Nephron (organoid): Measurements from ENCODE around the gene SUGP2.

Experiments used
- H3K27ac Mint-ChIP-seq, 3 experiments: 2 replicates each; pipeline ENCODE4 v1.8.0; 2020; ENCODE audit warnings: mixed read lengths in 3 of 3, mild to moderate bottlenecking in 2 of 3, moderate library complexity in 1 of 3
- H3K27me3 Mint-ChIP-seq: 2 replicates; pipeline ENCODE4 v1.8.0; 2021; ENCODE audit warnings: low read depth, mild to moderate bottlenecking, moderate library complexity, mixed read lengths
- H3K36me3 Mint-ChIP-seq: 2 replicates; pipeline ENCODE4 v1.8.0; 2020; ENCODE audit warnings: low read depth, mixed read lengths
- H3K4me1 Mint-ChIP-seq: 2 replicates; pipeline ENCODE4 v1.8.0; 2020; ENCODE audit warnings: mixed read lengths
- H3K4me3 Mint-ChIP-seq, 3 experiments: 2 replicates each; pipeline ENCODE4 v1.8.0; 2020; ENCODE audit warnings: mild to moderate bottlenecking in 3 of 3, mixed read lengths in 3 of 3, moderate library complexity in 2 of 3
- H3K9me3 Mint-ChIP-seq: 2 replicates; pipeline ENCODE4 v1.8.0; 2020; ENCODE audit warnings: mixed read lengths
- TF ChIP-seq, protein P1 (sequence below), 3 experiments: fragments of 200-600 bp; sonication (generic); IDR thresholded peaks; one replicate each; pipeline ENCODE4 v1.5.0; 2021; ENCODE audit warnings: antibody characterized with exemption in 3 of 3; ENCODE audit not compliant: unreplicated experiment in 3 of 3

SUGP2 gene

DNA sequence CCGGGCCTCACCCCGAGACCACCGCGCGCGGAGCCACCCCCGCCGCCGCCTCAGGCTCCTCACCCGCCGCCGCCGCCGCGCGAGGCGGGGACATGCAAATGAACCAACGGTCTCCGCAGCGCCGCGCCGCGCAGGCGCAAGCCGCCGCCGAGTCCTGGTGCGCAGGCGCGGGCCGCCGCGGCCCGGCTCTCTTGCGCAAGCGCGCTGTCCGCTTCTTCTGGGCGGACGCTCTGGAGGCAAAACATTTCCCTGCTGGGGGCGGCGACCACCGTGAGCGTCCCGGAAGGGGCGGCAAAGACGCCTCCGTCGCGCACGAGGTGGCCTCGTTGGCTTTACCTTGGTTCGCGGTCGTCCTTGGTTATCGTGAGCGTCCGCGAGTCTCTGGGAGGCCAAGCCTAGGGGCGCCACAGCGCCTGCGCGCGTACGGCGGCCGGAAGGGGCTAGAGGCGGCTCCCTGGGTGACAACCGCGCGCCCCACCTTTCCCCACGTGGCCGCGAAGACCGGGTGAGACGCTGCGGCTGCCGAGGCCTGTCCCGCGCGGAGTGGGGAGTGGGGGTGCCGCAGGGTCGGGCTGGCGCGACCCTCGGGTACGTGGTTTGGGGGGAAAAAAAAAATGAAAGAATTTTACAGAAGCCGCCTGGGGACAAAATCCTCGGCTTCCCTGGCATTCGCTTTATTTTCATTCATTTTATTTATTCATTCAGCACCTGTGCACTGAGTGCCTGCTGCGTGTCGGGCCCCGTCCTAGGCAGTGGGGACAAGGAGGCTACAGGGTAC is at the start of gene SUGP2, which contains the start of gene ARMC6:
Gene SUGP2 (minus strand): TSS at position 92 of the 778 bp plus-strand sequence. CDS start 2,446 bp downstream, outside the sequence.
Gene ARMC6 (plus strand): TSS at position 178 of the 778 bp plus-strand sequence. CDS start 607 bp downstream, outside the sequence.
- Mint-ChIP-seq H3K27ac (peak within 1 kb of the TSS; percentile 94 to 99 (median 98)), H3K9me3 (no peaks in the 10 kb centered on the region), H3K36me3 (peaks cover 41% of the 10 kb centered on the region), H3K4me3 (peak within 1 kb of the TSS; percentile 95 to 98 (median 97)), H3K4me1 (peaks cover 15% of the 10 kb centered on the region), H3K27me3 (no peaks in the 10 kb centered on the region)
- TF ChIP-seq, protein P1, sequence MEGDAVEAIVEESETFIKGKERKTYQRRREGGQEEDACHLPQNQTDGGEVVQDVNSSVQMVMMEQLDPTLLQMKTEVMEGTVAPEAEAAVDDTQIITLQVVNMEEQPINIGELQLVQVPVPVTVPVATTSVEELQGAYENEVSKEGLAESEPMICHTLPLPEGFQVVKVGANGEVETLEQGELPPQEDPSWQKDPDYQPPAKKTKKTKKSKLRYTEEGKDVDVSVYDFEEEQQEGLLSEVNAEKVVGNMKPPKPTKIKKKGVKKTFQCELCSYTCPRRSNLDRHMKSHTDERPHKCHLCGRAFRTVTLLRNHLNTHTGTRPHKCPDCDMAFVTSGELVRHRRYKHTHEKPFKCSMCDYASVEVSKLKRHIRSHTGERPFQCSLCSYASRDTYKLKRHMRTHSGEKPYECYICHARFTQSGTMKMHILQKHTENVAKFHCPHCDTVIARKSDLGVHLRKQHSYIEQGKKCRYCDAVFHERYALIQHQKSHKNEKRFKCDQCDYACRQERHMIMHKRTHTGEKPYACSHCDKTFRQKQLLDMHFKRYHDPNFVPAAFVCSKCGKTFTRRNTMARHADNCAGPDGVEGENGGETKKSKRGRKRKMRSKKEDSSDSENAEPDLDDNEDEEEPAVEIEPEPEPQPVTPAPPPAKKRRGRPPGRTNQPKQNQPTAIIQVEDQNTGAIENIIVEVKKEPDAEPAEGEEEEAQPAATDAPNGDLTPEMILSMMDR (IDR thresholded peaks at IDR 0.05; ENCODE audit: unreplicated experiment in 3 of 3) = no peak

DNA sequence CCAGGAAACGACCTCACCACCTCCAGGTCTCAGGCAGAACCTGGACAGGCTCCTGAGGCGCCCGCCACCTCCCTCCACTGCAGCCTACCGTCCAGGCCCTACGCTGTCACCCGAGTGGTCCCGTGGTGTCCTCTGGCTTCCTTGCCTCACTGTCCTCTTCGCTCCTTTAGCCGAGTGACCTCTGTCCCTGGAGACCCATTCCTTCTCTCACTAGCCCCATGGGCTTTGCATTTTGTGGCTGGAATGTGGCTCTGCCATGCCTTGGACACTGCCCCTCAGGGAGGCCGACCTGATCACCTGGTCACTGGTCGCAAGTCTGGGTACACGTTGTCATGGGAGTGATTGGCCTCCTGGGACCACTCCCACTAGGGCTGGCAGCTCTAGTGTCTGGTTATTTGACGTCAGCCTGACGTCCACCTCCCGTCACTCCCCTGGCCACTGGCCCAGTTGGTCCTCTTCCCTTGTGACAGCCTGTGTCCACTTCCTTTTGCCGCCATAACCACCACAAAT is 48.4 kb upstream of the SUGP2 start:
- Mint-ChIP-seq H3K36me3 (peaks cover 3% of the 10 kb centered on the region), H3K4me1 (peaks cover 7% of the 10 kb centered on the region), H3K27ac (no peak overlapping the region), H3K4me3 (no peak overlapping the region), H3K27me3 (no peaks in the 10 kb centered on the region), H3K9me3 (no peaks in the 10 kb centered on the region)
- TF ChIP-seq, protein P1 (IDR thresholded peaks at IDR 0.05; ENCODE audit: unreplicated experiment in 3 of 3) = no peak

DNA sequence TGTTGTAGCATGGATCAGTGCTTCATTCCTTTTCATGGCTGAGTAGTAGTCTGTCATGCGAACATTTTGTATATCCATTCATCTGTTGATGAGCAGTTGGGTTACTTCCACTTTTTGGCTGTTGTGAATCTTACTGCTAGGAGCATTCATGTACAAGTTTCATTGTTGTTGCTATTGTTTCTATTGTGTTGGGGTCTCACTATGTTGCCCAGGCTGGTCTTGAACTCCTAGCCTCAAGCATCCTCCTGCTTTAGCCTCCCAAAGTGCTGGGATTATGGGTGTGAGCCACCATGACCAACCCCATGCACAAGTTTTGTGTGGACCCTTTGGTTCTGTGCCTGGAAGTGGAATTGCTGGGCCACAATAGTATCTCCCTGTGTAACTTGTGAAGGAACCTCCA is 46.3 kb upstream of the SUGP2 start:
- H3K27me3 Mint-ChIP-seq = no peaks in the 10 kb centered on the region
- no peak overlapping the region for H3K4me3 Mint-ChIP-seq
- H3K4me1 Mint-ChIP-seq = peaks cover 7% of the 10 kb centered on the region
- no peak overlapping the region for H3K27ac Mint-ChIP-seq
- no peaks in the 10 kb centered on the region for H3K9me3 Mint-ChIP-seq
- H3K36me3 Mint-ChIP-seq = peaks cover 3% of the 10 kb centered on the region
- TF ChIP-seq, protein P1 (IDR thresholded peaks at IDR 0.05; ENCODE audit: unreplicated experiment in 3 of 3) = no peak

DNA sequence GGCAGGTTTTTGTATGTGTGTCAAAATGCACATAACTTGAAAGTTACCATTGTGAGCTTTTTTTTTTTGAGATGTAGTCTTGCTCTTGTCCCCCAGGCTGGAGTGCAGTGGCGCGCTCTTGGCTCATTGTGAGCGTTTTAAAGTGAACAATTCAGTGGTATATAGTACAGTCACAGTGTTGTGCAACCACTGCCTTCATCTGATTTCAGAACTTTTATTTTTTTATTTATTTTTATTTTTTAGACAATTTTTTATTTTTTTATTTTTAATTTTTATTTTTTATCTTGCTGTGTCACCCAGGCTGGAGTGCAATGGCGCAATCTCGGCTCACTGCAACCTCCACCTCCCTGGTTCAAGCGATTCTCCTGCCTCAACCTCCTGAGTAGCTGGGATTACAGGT is 45.5 kb upstream of the SUGP2 start:
- TF ChIP-seq, protein P1 (IDR thresholded peaks at IDR 0.05; ENCODE audit: unreplicated experiment in 3 of 3) = no peak
- H3K4me1 Mint-ChIP-seq = peaks cover 7% of the 10 kb centered on the region
- no peak overlapping the region for H3K4me3 Mint-ChIP-seq
- no peak overlapping the region for H3K27ac Mint-ChIP-seq
- H3K9me3 Mint-ChIP-seq = no peaks in the 10 kb centered on the region
- H3K36me3 Mint-ChIP-seq = peaks cover 3% of the 10 kb centered on the region
- H3K27me3 Mint-ChIP-seq = no peaks in the 10 kb centered on the region

DNA sequence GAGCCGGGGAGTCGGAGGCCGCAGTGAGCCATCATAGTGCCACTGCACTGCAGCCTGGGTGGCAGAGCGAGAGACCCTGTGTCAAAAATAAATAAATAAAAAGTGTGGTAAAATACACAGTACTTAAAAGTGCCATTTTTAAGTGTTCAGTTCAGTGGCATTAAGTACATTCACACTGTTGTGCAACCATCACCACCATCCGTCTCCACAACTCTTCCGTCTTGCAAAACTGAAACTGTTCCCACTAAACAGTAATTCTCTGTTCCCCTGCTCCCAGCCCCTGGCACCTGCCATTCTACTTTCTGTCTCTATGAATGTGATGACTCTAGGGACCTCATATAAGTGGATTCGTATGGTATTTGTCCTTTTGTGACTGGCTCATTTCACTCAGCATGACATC is 43.8 kb upstream of the SUGP2 start:
- Mint-ChIP-seq H3K4me3 (no peak overlapping the region), H3K4me1 (peaks cover 4% of the 10 kb centered on the region), H3K27ac (no peak overlapping the region), H3K36me3 (peaks cover 3% of the 10 kb centered on the region), H3K9me3 (no peaks in the 10 kb centered on the region), H3K27me3 (no peaks in the 10 kb centered on the region)
- TF ChIP-seq, protein P1 (IDR thresholded peaks at IDR 0.05; ENCODE audit: unreplicated experiment in 3 of 3) = no peak
